Activated CD4-positive, CD25-positive, alpha-beta regulatory T cell treated with anti-CD3 and anti-CD28 coated beads, Interleukin-2, amount 50 U/mL, for 24 hours (primary cell): ENCODE data around the gene PHF13.

Experiments
- ATAC-seq, 2 donors: fragments of 150-1000 bp; cut with Tn5 transposase; one replicate each; pipeline ENCODE4 v1.10.0; 2021; ENCODE audit warnings: mild to moderate bottlenecking in 1 of 2, moderate library complexity in 1 of 2

Gene PHF13

GRCh38 chr1:6602669-6603237, 10.8 kb upstream of the PHF13 start, which contains the start of gene KLHL21:
Gene KLHL21 (minus strand): TSS chr1:6602869. CDS start chr1:6602817, 52 bp downstream.
- peak; percentile 56 to 61 for ATAC-seq

GRCh38 chr1:6603238-6603914, 10.2 kb upstream of the PHF13 start:
- ATAC-seq = peak; percentile 14 to 22

DNA sequence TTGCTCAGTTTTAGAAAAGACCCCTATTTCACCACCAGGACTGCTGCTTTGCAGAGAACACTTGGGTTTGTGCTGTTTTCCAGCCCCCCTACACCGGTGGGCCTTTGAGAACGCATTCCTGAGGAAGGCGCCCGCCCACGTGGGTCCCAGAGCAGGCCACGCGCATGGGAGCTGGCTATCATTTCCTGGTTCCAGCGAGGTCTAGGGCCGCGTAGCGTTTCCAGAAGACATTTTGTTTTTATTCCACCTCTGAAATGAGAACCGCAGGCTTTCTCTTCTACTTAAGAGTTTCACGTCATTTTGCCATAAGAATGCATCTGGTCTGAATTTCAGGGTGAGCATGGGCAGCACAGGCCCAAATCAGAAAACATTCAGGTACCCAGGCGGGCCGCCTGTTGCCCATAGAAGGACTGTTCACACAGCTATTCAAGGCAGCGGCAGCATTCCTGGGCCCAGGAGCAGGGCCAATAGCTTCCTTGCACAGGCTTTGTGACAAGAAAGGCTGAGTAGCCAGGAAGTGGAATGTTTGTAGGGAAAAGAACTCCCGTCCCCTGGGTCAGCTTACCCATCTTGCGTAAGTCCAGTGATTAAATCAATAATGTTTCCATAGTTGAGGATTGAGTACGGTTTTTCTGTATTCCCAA, 9.5 kb upstream of the PHF13 start:
- ATAC-seq = no peak

DNA sequence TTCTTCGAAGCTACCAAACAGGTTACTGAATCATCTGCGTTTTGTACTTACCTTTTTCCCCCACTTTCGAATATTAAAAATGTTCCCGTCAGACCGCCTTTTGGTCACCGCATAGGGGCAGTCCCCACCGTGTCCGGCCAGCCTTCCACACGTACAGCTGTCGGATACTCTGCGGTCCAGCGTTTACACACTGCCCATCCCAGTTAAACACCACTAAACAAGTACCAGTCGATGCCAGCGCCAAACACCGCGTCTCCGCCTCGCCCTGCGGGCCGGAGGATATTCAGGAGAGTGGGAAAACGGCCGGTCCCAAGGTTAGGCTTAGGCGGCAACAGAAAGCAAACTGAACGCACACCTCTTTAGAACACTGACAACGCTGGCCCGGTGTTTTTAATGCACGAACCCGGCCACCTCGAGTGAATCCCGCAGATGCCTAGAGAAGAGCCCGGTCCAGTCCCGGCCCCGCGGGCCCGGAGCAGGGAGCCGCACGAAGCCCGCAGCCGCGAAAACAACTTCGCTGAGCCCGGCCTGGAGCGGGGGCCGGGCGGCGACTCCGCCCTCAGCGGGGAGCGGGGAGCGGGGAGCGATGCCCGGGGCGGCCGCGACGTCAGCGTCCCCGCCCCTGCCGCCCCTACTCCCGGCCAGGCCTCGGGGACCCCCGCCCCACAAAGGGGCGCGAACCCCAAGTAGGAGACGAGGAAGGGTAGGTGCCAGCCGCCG, 730 bp upstream of the PHF13 start:
- peak; percentile 29 to 32 for ATAC-seq

DNA sequence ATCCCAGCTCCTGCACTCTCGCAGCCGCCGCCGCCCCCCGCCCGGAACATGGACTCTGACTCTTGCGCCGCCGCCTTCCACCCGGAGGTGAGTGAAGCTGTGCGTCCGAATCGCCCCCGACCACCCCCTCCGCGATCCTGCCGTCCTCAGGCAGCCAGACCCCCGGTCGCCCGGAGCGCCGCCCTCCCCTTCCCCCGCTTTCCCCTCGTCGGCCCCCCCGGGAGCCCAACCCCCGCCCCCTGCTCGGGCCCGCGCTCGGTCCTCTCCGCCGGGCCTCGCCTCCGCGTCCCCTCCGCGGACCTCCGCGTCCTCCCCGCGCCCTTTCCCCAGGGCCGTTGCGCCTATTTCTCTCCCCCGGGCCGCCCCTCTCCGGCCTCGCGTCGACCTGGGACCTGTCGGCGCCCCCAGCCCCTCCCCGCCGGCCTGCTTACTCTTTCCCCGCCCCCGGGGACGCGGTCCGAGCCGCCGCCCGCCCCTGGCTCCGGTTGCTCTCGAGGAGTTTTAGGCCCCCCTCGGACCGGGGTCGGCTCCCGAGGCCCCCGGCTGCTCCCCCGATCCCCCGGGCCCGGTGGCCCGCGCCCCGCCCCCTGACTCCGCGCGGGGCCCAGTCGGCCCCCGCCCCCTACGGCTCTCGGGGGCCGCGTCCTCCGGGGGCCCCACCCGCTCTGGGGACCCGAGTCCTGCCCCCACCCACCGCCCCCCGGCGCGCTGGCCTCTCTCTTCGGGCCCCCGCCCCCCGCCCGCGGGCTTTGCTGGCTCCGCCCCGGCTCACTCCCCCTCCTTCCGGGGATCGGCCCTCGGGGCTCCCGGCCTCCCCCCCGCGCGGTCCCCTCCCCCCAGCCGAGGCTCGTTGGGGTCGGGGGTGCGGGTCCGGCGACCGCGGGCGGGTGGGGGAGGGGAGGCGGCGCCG, 743 bp downstream of the PHF13 start:
- ATAC-seq = no peak

GRCh38 chr1:6614929-6615785, 1.6 kb downstream of the PHF13 start:
- no peak for ATAC-seq

DNA sequence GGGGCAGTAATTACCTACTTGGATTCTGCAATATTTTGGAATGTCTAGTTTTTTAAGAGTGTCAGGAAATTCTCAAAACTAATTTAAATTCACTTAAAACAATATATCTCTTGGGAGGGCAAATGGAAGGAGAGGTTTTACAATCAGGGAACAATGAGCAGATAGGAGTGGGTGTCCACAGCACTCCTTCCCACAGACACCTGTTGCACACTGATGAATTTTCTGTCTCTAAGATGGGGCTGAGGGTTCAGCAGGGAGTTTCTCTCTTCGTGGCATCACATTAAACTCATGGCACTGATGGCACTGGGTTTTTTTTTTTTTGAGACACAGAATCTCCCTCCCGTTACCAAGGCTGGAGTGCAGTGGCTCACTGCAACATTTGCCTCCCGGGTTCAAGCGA, 5.5 kb downstream of the PHF13 start:
- ATAC-seq = no peak

DNA sequence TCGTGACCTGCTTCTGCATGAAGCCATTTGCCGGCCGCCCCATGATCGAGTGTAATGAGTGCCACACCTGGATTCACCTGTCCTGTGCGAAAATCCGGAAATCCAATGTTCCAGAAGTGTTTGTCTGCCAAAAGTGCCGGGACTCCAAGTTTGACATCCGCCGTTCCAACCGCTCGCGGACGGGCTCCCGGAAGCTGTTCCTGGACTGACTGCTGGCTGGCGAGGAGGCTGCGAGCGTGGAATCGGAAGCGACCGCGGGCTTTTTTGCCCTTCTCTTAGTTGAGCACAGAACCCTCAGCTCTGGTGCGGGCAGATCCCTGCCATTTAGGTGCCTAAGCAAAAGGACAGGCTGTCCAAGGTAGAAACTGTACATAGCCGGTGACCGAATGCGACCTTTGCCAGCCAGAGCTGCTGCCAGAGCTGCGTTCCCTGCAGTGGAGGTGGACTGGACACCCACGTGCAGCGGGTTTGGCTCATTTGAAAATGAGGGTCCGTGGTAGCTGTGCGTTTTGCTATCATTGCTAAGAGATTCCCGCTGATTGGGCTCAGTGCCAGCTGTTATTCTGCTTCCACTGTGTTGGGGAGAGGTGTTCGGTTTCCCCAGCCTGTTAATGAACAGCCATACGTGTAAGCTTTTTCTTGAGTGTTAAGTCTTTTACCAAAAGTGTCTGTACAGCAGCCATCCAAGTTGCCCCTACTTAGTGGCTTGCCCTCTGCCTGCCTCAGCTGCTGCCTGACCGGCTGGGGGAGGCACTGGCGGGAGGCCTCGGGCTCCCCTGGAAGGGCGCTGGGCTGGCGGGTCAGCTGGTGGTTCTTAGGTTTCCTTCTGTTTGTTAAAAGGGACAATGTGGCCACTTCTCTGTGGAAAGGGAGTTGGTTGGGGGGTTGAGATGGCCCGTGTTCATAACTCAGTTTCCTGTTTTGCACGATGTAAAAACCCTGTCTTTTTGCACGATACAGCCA, 8.2 kb downstream of the PHF13 start:
- no peak for ATAC-seq

GRCh38 chr1:6622396-6623152, 9.0 kb downstream of the PHF13 start:
- ATAC-seq = no peak

- ATAC-seq = no peak
These were observed 9.9 kb downstream of the PHF13 start for GRCh38 chr1:6623269-6623965.

- ATAC-seq = peak; percentile 95 to 97
These were observed 11.4 kb downstream of the PHF13 start, which contains the start of gene THAP3 for GRCh38 chr1:6624710-6625583. Gene THAP3 (plus strand): TSS chr1:6624868. CDS start chr1:6625219, 351 bp downstream.

DNA sequence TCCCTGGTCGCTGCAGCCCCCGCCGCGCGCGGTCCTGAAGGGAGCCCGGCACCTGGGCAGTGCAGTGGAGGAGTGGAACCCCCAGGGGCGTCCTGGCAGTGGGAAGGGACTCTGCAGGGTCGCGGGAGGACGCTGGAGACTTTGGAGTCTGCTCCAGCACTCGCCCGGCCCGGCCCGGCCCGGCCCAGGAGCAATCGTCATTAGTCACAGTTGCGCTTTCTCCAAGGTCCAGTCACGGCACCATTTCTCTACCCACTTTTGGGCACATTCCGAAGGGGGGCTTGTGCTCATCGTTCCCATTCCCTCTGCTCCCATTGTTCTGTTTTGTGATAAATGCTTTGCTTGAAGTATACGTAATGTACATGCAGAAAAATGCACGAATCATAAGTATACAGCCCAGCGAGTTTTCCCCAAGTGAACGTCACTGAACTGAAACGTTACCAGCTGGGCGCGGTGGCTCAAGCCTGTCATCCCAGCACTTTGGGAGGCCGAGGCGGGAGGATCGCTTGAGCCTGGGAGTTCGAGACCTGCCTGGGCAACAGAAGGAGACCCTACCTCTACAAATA, 12.1 kb downstream of the PHF13 start:
- ATAC-seq = peak in 1 of 2 donors; percentile 42

DNA sequence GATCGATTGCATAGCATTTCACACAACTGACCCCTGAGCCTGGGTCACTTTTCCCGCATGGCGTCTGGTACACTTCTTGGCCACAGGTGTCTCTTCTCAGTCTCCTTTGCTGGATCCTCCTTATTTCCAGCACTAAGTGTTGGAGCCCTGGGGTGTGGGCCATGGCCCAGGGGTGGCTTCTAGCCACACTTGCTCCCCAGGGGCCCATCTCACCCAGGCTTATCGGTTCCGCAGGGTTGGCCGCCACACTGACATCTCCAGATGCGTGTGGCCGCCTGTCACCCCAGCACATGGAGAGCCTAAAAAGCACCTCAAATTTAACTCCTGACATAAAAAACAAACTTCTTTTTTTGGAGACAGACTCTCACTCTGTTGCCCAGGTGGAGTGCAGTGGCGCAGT, 13.5 kb downstream of the PHF13 start:
- ATAC-seq = no peak

DNA sequence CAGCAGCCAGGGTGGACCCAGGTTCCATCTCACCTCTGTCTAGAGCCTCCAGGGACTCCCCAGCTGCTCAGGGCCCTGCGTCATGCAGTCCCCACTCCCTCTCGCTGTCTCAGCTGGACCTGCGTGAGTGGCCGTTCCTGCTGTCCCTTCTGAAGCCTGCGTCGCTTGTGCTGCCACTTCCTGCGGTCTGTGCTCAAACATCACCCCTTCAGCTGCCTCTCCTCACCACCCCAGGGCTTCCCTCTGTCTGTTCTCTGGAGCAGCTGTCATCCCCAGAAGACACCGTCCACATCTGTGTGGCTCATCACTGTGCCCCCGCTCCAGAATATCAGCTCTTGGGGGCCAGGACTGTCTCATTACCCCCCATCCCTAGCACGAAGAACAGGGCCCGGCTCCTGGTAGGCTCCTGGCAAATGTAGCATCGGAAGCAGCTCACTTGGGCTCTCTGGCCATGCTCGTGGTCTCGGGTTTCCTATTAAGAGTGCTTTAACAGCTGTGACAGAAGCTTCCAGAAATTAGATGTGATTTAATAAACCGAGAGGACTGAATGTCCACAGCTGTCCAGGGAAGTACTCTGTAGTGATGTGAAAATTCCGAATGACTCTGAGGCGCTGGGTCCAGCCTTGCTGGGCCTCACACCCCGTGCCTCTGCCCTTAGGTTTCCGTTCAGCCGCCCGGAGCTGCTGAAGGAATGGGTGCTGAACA, 14.5 kb downstream of the PHF13 start:
- no peak for ATAC-seq

GRCh38 chr1:6628971-6629479, 15.5 kb downstream of the PHF13 start:
- no peak for ATAC-seq

DNA sequence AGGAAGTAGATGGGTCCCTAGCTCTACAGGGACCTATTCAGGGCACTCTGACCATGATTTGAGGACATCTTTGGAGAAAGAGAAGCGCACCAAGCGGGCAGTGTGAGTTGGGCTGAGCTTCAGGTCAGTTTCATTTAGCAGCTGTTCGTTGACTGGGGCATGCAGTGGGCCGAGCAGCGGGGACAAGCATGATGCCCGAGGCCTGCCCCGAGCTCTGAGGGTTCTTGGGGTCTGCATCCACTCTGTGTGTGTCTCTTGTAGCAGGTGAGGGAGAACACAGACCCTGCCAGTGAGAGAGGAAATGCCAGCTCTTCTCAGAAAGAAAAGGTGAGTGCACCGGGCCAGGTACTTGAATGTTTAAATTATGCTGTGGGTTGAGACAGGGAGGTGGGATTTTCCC, 16.5 kb downstream of the PHF13 start:
- ATAC-seq = no peak
